ENCODE results near the gene ELL.

Gene ELL

DNA sequence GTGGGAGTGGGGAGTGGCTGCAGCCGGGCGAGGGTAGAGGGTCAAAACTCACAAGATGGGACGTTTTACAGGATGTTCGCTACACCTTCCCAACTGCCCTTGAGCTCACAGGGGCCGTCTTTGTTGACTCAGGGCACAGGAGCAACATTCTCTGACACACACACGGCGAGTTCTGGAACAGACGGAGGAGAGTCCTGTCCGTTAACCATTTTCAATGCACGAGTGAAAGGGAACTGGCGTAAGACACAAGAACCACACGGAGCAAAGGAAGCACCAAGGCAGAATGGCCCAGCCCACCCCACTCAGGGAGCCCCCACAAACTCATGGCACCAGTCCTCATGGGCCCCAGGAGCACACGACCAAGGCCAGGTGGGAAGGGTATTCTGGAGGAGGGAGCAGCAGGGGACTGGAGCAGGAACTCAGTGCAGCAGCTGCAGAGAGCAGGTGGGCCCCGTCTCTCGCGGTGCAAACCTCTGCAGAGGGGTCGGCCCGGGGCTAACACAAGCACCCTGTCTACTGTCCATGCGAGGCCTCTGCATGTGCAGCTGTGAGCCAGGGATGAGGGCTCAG is 46.0 kb downstream of the ELL start:
- TF ChIP-seq, protein P1, sequence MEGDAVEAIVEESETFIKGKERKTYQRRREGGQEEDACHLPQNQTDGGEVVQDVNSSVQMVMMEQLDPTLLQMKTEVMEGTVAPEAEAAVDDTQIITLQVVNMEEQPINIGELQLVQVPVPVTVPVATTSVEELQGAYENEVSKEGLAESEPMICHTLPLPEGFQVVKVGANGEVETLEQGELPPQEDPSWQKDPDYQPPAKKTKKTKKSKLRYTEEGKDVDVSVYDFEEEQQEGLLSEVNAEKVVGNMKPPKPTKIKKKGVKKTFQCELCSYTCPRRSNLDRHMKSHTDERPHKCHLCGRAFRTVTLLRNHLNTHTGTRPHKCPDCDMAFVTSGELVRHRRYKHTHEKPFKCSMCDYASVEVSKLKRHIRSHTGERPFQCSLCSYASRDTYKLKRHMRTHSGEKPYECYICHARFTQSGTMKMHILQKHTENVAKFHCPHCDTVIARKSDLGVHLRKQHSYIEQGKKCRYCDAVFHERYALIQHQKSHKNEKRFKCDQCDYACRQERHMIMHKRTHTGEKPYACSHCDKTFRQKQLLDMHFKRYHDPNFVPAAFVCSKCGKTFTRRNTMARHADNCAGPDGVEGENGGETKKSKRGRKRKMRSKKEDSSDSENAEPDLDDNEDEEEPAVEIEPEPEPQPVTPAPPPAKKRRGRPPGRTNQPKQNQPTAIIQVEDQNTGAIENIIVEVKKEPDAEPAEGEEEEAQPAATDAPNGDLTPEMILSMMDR (conservative IDR thresholded peaks at IDR 0.05; ENCODE audit: control insufficient read depth, insufficient read depth, low read depth, low read length) = no peak
- DNase-seq (ENCODE audit: low read depth) = no peak
- H3K4me3 ChIP-seq (ENCODE audit: control insufficient read depth, low read depth, low read length) = no peak overlapping the region

- no peak overlapping the region for H3K4me3 ChIP-seq (ENCODE audit: control insufficient read depth, low read depth, low read length)
- TF ChIP-seq, protein P1 (conservative IDR thresholded peaks at IDR 0.05; ENCODE audit: control insufficient read depth, insufficient read depth, low read depth, low read length) = no peak
- no peak for DNase-seq (ENCODE audit: low read depth)
These were observed 46.8 kb downstream of the ELL start for GRCh38 chr19:18475004-18475453.

- no peak for DNase-seq (ENCODE audit: low read depth)
- no peak overlapping the region for H3K4me3 ChIP-seq (ENCODE audit: control insufficient read depth, low read depth, low read length)
- TF ChIP-seq, protein P1 (conservative IDR thresholded peaks at IDR 0.05; ENCODE audit: control insufficient read depth, insufficient read depth, low read depth, low read length) = no peak
These were observed 47.4 kb downstream of the ELL start for GRCh38 chr19:18474366-18474887.

DNA sequence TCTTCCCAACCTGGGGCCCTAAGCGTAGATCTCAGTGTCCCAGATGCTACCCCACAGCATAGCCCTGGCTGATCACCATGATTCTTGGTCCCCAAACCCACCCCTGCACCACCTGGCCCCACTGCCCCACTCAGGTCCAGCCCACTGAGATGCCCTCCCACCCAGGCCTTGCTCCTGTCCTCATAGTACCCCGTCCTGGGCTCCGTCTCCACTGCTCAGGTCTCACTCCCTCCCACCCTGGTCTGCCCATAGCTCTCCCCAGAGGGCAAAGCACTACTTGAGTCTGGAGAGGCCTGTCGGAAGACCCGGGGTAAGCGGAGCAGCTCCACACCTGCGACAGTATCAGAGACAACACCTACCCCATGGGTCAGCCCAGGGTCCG is 48.2 kb downstream of the ELL start:
- DNase-seq (ENCODE audit: low read depth) = no peak
- no peak overlapping the region for H3K4me3 ChIP-seq (ENCODE audit: control insufficient read depth, low read depth, low read length)
- TF ChIP-seq, protein P1 (conservative IDR thresholded peaks at IDR 0.05; ENCODE audit: control insufficient read depth, insufficient read depth, low read depth, low read length) = no peak

- no peak for DNase-seq (ENCODE audit: low read depth)
- TF ChIP-seq, protein P1 (conservative IDR thresholded peaks at IDR 0.05; ENCODE audit: control insufficient read depth, insufficient read depth, low read depth, low read length) = no peak
- no peak overlapping the region for H3K4me3 ChIP-seq (ENCODE audit: control insufficient read depth, low read depth, low read length)
These were observed 48.7 kb downstream of the ELL start for GRCh38 chr19:18473003-18473705.

GRCh38 chr19:18470787-18471186 is 51.1 kb downstream of the ELL start:
- no peak for DNase-seq (ENCODE audit: low read depth)
- TF ChIP-seq, protein P1 (conservative IDR thresholded peaks at IDR 0.05; ENCODE audit: control insufficient read depth, insufficient read depth, low read depth, low read length) = no peak
- no peak overlapping the region for H3K4me3 ChIP-seq (ENCODE audit: control insufficient read depth, low read depth, low read length)
